Activated naive CD4-positive, alpha-beta T cell treated with Interleukin-2 at 50 U/mL for 16 hours (primary cell): Measurements from ENCODE around the gene PRMT7.

Experiments
- DNase-seq: peaks from one replicate; pipeline ENCODE4 v3.0.0-alpha.2; 2020

PRMT7 gene

DNA sequence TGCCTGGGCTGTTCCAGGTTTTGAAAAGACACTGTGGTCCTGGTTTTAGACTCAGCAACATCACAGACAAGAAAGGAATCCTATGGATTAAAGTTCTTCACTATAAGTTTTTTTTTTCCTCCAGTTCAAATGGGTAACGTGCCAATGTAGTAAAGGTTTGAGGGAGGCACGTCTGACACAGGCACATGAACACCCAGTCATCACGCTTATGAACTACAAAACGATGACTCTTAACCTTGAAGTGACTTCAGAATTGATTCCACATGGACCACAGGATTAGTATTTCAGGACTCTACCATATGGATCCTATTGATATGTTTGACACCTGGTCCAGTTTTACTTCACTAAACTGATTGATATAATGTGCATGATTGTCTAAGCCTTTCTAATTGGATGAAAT, 2.3 kb downstream of the PRMT7 start:
- DNase-seq = no peak

DNA sequence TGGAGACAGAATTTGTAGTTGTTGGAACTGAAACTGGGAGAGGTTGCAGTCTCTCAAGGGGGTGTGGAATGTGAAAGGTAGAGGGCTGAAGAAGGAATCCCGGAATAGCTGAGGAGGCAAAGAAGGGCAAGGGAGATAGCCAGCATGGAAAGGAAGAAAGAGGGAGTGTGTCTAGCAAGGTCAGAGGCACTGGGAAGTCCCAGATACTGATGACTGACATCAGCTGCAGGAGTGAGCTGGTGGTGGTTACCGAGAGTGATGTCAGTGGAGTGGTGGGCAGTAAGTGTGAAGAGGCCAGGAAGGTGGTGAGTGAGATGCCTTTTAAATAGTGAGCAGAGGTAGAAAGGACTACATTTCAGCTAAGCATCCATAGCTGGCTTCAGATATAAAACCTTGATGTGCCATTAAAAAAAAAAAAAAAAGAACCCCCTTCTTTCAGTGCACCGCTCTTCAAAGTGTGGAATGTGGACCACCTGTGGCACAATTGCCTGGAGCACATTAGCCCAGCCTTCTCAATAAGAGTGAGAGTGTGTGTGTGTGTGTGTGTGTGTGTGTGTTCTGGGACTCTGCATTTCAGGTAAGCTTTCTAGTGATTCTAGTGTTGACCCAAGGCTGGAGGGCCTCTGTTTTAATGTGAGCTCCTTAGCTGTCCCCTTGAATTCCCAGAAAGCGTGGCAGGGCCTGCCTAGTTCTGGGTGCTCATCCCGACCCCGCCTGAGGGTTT, 8.5 kb downstream of the PRMT7 start:
- peak; percentile 53 for DNase-seq

- no peak for DNase-seq
These were observed 13.5 kb downstream of the PRMT7 start for GRCh38 chr16:68324336-68324735.

- no peak for DNase-seq
These were observed 14.1 kb downstream of the PRMT7 start for GRCh38 chr16:68324780-68325357.

GRCh38 chr16:68328151-68328859, 17.5 kb downstream of the PRMT7 start:
- peak; percentile 79 for DNase-seq

DNA sequence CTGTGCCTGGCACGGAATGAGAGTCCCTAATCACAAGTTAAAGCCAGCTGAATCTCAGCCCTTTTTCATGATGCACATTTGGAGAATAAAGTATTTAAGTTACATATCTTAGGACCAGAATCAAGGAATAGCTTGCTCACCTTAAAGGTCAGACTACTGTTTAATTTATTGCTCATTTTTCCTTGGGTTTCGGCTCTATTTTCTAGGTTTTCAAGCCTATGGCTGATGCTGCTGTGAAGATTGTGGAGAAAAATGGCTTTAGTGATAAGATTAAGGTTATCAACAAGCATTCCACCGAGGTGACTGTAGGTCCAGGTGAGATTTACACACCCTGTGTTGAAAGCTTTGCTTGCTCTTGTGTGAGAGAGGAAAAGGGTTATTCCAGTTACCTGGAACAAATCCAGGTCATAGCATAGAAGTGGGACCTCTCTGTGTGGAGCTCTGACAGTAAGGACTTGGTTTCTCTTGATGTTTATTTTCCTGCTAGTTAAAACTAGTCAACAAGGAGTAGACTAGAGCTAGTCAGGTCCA, 18.1 kb downstream of the PRMT7 start:
- no peak for DNase-seq

GRCh38 chr16:68331879-68332410, 21.1 kb downstream of the PRMT7 start:
- DNase-seq = no peak

GRCh38 chr16:68332411-68333121, 21.7 kb downstream of the PRMT7 start:
- DNase-seq = no peak

DNA sequence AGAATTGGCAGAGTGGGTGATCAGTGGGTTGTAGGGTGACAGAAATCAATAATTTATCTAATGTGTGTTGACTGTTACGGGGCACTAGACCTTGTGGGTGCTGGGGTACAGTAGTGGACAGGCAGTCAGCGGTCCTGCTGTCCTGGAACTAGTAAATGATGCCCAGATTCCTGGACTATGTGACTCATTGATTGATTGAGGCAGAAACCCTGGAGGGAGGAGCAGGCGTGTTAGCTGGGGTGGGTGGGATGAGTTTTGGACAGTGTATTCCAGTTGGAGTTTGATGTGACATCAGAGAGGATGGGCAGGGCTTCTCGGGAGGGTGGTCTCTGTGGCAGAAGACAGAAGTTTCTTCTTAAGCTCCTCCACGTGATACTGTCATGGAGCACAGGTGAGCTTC, 24.4 kb downstream of the PRMT7 start:
- DNase-seq = no peak

GRCh38 chr16:68338326-68339119, 27.7 kb downstream of the PRMT7 start:
- DNase-seq = no peak

DNA sequence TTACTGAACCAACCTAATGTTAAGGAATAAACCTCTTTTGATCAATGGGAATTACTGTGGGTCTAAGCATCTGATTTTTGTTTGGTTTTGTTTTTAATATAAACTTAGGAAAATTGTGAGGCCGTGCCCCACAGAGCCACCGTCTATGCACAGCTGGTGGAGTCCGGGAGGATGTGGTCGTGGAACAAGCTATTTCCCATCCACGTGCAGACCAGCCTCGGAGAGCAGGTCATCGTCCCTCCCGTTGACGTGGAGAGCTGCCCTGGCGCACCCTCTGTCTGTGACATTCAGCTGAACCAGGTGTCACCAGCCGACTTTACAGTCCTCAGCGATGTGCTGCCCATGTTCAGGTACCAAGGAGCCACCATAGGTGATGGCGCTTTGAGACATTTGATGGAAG, 28.4 kb downstream of the PRMT7 start:
- DNase-seq = no peak

DNA sequence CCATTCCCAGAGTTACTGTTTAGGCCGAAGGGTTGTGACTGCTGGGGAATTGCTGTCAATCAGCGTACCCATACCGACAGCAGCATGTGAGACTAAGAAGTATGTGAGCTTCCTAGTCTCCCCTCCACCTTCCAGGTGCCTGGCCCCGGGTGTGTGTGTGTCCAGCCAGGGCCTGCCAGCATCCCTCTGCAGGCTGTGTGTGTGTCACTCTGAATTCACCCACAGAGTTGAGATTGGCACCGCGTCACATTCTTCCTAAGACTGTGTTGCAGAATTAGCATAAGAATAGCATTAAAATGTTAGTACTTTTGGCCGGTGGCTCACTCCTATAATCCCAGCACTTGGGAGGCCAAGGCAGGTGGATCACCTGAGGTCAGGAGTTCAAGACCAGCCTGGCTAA, 31.8 kb downstream of the PRMT7 start:
- DNase-seq = no peak

GRCh38 chr16:68343137-68343536, 32.3 kb downstream of the PRMT7 start:
- no peak for DNase-seq

GRCh38 chr16:68344252-68344651, 33.4 kb downstream of the PRMT7 start:
- DNase-seq = no peak

DNA sequence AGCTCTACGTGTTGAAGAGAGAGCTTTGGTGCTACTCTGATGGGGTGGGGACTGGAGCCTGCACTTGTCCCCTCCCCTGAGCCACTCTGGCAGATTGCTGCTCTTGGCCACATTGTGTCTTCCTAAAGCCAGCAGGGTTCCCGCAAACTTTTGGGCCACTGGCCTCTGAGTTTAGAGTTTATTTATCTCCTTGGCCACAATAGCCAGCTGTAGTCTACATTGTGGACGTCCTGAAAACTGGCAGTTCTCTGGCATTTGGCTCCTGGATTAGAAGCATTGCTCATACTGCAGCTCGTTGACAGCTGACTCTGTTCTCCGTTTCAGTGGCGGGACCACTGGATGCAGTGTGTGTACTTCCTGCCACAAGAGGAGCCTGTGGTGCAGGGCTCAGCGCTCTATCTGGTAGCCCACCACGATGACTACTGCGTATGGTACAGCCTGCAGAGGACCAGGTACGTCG, 34.6 kb downstream of the PRMT7 start:
- DNase-seq = no peak

GRCh38 chr16:68345958-68346635, 35.3 kb downstream of the PRMT7 start:
- no peak for DNase-seq

DNA sequence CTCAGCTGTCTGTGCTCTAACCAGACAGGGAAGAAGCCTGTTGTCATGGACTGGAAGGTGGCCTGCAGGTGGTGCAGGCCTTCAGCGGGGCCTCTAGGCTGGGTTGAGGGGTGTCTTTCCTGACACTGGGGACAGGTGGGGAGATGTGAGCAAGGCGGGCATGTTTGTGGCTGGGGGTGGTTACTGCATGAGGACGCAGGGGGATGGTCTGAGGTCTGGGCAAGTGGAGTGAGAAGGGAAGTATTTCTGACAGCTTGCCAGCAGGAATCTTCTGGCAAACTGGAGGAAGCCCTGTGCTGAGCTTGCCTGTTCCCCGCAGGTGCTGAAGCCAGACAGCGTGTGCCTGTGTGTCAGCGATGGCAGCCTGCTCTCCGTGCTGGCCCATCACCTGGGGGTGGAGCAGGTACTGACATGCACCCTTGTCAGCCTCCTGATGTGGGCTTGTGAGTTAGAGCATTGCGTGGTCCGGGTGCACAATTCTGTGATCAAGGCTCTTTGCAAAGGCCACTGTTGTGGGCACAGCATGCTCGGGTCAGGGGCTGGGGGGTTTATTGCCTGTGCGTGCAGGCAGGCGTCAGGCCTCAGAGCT, 36.2 kb downstream of the PRMT7 start:
- no peak for DNase-seq

- no peak for DNase-seq
These were observed 36.8 kb downstream of the PRMT7 start for GRCh38 chr16:68347605-68348004.

GRCh38 chr16:68348639-68349445, 38.0 kb downstream of the PRMT7 start:
- no peak for DNase-seq

GRCh38 chr16:68349838-68350410, 39.1 kb downstream of the PRMT7 start:
- no peak for DNase-seq
